ENCODE data around the gene SMTN. TPM values are rescaled to one million over a fixed set of nuclear protein-coding genes. Genes with fewer than 3 reads are reported as not detected.
A peak's percentile ranks its signal among the peaks of the same experiment; 100 is the strongest.

SMTN gene
- total RNA-seq, 8 experiments from 2014 or later, result 3.2 to 16.9 (median 9.9) TPM

DNA sequence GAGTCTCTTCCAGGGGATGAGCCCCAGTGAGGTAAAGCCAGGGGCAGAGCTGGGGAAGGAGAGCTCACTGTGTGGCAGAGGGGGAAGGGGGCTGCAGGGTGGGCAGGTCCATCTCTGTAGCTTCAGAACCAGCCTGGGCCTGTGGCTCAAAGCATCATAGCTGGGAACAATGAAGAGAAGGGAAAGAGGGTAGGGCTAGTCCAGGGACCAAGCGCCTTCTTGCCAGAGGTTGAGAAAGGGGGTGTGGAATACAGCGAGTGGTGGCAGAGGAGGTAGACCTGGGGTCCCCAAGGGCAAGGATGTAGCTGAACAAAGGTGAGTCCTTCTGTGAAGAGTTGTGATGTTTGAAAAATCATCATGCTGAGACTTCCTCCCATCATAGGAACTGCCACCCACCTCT, 60.4 kb downstream of the SMTN start:
- no peak for ATAC-seq (replicated peaks in 6 of 8)
- no peaks in the 10 kb centered on the region for H3K4me1 ChIP-seq (replicated peaks in 1 of 2)
- 40 to 100% methylated on average over 1 of the region's 2 CpGs; no CpG with 5 or more reads in 8 of the 10 experiments for WGBS, 10 experiments
- H3K4me3 ChIP-seq, result no peak overlapping the region
- in situ Hi-C loops (cut with MboI; ENCODE audit: low pct_unique_long_range_greater_than_20kb in 2 of 9, low sequenced_read_pairs in 9 of 9, unreplicated experiment in 9 of 9), result loop anchor here in 1 of 9 experiments (25.0 kb wide), 1 partner anchor 96 kb away; no protein-coding TSS in a partner anchor
- H3K27ac ChIP-seq, result no peak overlapping the region

DNA sequence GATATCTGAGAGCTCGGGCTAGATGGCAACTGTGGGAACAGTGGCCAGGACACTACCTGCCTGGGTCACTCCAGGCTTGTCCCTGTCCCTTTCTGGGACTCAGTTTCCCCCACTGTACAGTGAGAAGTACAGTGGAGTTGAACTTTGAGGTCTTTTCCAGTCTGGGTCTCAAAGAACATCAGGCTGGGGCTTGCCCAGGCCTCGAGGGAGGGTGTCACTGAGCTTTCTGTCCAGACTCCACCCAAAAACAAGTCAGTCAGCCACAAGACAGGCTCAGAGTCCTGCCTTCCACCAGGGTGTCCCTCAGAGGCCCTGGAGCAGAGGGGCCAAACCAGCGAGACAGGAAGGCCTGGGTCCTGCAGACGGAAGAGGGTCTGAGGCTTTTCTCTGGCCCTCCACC, 61.2 kb downstream of the SMTN start:
- in situ Hi-C loops (cut with MboI; ENCODE audit: low pct_unique_long_range_greater_than_20kb in 2 of 9, low sequenced_read_pairs in 9 of 9, unreplicated experiment in 9 of 9), result loop anchor here in 1 of 9 experiments (25.0 kb wide), 1 partner anchor 95 kb away; no protein-coding TSS in a partner anchor
- peak in 2 of 8 experiments; percentile 74 to 75 for ATAC-seq (replicated peaks in 6 of 8)
- WGBS, 10 experiments, result 40 to 100% methylated on average over 1 of the region's 4 CpGs; no CpG with 5 or more reads in 8 of the 10 experiments
- Histone ChIP-seq H3K4me3 (no peak overlapping the region), H3K4me1 (replicated peaks in 1 of 2) (no peaks in the 10 kb centered on the region), H3K27ac (no peak overlapping the region)

DNA sequence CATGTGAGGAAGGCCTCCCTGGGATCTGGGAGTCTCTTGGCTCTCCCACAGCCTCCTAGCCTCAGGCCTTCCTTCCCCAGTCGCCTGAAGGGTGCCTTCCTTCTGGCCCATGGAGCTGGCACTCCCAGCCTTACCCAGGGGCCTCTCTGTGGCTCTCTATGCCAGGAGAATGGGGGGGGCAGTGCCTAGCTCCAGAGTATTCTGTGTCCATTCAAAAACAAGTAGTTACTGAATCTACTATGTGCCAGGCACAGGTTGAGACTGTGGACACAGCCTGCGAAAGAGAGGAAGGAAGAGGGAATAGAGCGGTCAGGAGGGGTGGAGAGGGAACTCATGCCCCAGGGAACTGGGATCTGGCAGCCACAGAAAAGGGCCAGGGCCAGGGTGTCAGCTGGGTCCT, 61.9 kb downstream of the SMTN start:
- no peak for ATAC-seq (replicated peaks in 6 of 8)
- H3K4me3 ChIP-seq, result no peak overlapping the region
- H3K4me1 ChIP-seq (replicated peaks in 1 of 2), result no peaks in the 10 kb centered on the region
- WGBS, 10 experiments, result 47 to 100% (median 93%) methylated on average over 1 to 3 of the region's 3 CpGs; no CpG with 5 or more reads in 2 of the 10 experiments
- in situ Hi-C loops (cut with MboI; ENCODE audit: low pct_unique_long_range_greater_than_20kb in 2 of 9, low sequenced_read_pairs in 9 of 9, unreplicated experiment in 9 of 9), result loop anchor here in 1 of 9 experiments (25.0 kb wide), 1 partner anchor 94 kb away; no protein-coding TSS in a partner anchor
- H3K27ac ChIP-seq, result no peak overlapping the region

DNA sequence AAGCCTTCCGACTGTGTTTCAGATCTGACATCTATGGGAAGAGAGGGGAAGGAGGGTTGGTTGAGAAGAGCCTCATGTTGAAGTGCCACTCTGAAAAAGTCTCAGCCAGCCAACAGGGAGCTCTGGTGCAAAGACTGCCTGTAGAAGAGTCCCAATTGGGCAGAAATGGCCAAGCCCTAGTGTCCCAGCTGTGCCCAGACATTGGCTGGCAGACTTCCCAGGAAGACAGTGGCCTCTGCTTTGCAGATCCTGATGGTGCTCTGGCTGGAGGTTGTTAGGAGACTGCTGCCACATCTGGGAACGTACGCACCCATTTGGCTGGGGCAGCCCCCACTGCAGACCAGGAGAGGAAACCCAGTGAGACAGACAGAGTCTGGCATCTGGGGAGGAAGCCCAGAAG, 62.4 kb downstream of the SMTN start:
- WGBS, 10 experiments, result 25 to 90% (median 83%) methylated on average over 1 to 3 of the region's 3 CpGs; no CpG with 5 or more reads in 5 of the 10 experiments
- Histone ChIP-seq H3K4me3 (no peak overlapping the region), H3K27ac (no peak overlapping the region), H3K4me1 (replicated peaks in 1 of 2) (no peaks in the 10 kb centered on the region)
- no peak for ATAC-seq (replicated peaks in 6 of 8)
- in situ Hi-C loops (cut with MboI; ENCODE audit: low pct_unique_long_range_greater_than_20kb in 2 of 9, low sequenced_read_pairs in 9 of 9, unreplicated experiment in 9 of 9), result loop anchor here in 1 of 9 experiments (25.0 kb wide), 1 partner anchor 94 kb away; no protein-coding TSS in a partner anchor

DNA sequence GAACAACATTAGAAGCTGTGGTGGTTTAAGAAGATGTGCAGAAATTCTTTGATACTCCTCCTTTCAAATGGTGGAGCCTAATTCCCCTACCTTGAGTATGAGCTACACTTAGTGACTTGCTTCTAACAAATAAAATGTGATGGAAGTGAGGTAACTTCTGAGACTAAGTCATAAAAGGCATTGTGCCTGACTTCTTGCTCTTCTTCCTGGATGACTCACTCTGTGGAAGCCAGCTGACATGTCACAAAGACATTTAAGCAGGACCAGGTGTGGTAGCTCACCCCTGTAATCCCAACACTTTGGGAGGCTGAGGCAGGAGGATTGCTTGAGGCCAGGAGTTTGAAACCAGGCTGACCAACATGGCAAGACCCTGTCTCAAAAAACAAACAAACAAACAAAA, 63.1 kb downstream of the SMTN start:
- ATAC-seq (replicated peaks in 6 of 8), result no peak
- in situ Hi-C loops (cut with MboI; ENCODE audit: low pct_unique_long_range_greater_than_20kb in 2 of 9, low sequenced_read_pairs in 9 of 9, unreplicated experiment in 9 of 9), result loop anchor here in 1 of 9 experiments (25.0 kb wide), 1 partner anchor 93 kb away; no protein-coding TSS in a partner anchor
- Histone ChIP-seq H3K27ac (no peak overlapping the region), H3K4me3 (no peak overlapping the region), H3K4me1 (replicated peaks in 1 of 2) (no peaks in the 10 kb centered on the region)

DNA sequence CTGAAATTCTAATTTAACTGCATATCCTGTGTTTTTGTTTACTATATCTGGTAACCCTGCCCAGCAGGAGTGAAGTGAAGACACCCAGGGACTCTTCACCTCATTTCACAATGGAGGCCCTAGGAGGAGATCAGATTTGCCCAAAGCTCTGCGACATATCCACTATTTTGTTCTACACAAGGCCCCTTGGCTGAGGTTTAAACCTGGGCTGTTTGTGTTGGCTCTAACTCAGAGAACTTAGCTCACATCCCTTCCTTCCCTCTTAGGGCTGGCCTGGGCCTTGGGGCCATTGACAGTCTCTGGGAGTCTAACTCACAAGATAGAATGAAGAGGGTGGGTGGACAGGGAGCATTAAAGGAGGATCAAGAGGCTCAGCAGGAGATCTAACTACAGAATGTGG, 67.4 kb downstream of the SMTN start:
- in situ Hi-C loops (cut with MboI; ENCODE audit: low pct_unique_long_range_greater_than_20kb in 2 of 9, low sequenced_read_pairs in 9 of 9, unreplicated experiment in 9 of 9), result loop anchor here in 1 of 9 experiments (25.0 kb wide), 1 partner anchor 89 kb away; no protein-coding TSS in a partner anchor
- H3K27ac ChIP-seq, result no peak overlapping the region
- no peaks in the 10 kb centered on the region for H3K4me1 ChIP-seq (replicated peaks in 1 of 2)
- no peak overlapping the region for H3K4me3 ChIP-seq
- 100% methylated on average over 1 of the region's 1 CpG; no CpG with 5 or more reads in 6 of the 10 experiments for WGBS, 10 experiments
- ATAC-seq (replicated peaks in 6 of 8), result peak in 4 of 8 experiments; percentile 7 to 56 (median 30)

DNA sequence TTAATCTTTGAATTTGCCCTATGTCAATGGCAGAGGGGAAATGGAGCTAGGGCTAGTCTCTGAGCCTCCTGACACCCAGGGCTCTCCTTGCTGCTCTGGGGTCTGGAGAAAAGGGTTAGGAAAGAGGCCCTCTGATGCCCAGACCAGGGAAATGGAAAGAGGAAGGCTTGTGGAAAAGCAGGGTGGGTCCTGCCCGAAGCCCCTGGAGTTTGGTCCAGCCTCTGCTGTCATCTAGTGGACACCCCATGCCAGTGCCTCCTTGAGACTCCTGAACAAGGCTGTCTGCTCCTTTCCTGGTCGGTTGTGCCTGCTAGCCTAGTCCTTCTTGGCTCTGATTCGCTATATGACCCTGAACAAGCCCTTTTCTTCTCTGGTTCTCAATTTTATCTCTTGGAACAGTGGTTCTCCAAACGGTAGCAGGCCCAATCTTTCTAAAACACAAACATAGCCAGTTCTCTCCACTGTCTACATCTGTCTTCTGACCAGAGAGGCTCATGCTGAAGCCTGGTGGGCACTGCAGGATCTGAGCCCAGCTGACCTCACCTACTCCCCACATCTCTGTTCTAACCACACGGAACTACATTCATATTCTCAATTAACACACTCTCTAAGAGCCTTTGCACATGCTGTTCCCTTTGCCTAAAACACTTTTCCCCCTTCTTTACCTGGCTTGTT, 68.0 kb downstream of the SMTN start:
- WGBS, 10 experiments, result 0 to 20% (median 7%) methylated on average over 1 to 5 of the region's 5 CpGs; no CpG with 5 or more reads in 1 of the 10 experiments
- ATAC-seq (replicated peaks in 6 of 8), result peak; percentile 75 to 100 (median 95)
- Histone ChIP-seq H3K4me3 (no peak overlapping the region), H3K4me1 (replicated peaks in 1 of 2) (no peaks in the 10 kb centered on the region), H3K27ac (no peak overlapping the region)
- in situ Hi-C loops (cut with MboI; ENCODE audit: low pct_unique_long_range_greater_than_20kb in 2 of 9, low sequenced_read_pairs in 9 of 9, unreplicated experiment in 9 of 9), result loop anchor here in 1 of 9 experiments (25.0 kb wide), 1 partner anchor 88 kb away; no protein-coding TSS in a partner anchor

DNA sequence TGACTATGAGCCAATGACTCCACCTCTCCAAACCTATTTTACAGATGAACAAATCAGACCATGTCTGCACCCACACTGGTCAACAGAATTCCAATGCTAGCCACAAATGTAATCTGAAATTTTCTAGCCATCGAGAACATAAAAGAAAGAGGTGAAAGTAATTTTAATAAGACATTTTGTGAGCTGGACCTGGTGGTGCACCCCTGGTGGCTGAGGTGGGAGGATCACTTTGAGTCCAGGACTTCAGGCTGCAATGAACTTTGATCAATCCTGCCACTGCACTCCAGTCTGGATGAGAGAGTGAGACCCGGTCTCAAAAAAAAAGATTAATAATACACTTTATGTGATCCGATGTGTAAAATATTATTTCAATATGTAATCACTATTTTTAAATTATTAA, 69.5 kb downstream of the SMTN start:
- in situ Hi-C loops (cut with MboI; ENCODE audit: low pct_unique_long_range_greater_than_20kb in 2 of 9, low sequenced_read_pairs in 9 of 9, unreplicated experiment in 9 of 9), result no loop called here
- no peak for ATAC-seq (replicated peaks in 6 of 8)
- Histone ChIP-seq H3K4me1 (replicated peaks in 1 of 2) (no peaks in the 10 kb centered on the region), H3K4me3 (no peak overlapping the region), H3K27ac (no peak overlapping the region)
- WGBS, 10 experiments, result 0 to 81% (median 58%) methylated on average over 2 to 3 of the region's 3 CpGs

DNA sequence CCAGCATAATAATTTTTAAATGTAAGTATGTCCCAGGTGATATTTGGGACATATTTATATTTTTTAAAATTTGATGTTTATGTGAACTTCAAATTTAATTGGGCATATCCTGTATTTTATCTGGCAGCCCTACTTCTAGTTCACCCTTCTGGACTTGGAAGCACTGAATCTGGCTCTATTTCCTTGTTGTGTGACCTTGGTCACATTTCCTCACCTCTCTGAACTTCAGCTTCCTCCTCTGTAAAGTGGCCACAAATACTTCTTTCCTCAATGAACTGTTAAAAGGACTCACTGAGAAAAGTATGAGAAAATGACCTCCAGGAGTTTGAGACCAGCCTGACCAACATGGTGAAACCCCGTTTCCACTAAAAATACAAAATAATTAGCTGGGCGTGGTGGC, 70.8 kb downstream of the SMTN start:
- Histone ChIP-seq H3K4me1 (replicated peaks in 1 of 2) (no peaks in the 10 kb centered on the region), H3K27ac (no peak overlapping the region), H3K4me3 (no peak overlapping the region)
- 0 to 100% (median 78%) methylated on average over 1 to 2 of the region's 2 CpGs; no CpG with 5 or more reads in 2 of the 10 experiments for WGBS, 10 experiments
- ATAC-seq (replicated peaks in 6 of 8), result no peak
- in situ Hi-C loops (cut with MboI; ENCODE audit: low pct_unique_long_range_greater_than_20kb in 2 of 9, low sequenced_read_pairs in 9 of 9, unreplicated experiment in 9 of 9), result no loop called here

DNA sequence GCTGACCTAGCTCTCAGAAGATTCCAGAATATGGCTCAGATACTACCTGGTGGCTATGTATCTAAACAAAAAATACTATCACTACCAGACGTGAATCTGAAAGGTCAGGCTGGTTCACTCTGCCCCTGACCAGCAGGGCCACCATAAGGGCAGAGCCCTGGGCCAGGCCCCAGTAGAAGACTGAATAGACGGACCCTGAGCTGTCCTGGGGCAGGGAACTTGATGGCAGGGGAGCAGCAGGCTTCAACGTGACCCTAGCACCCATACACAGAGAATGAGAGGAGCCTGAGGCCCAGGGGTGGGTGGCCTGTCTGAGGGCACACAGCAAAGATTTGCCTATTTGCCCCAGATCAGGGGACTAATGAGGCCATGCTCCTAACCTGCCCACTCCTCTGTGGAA, 72.2 kb downstream of the SMTN start:
- Histone ChIP-seq H3K4me3 (no peak overlapping the region), H3K27ac (no peak overlapping the region), H3K4me1 (replicated peaks in 1 of 2) (no peaks in the 10 kb centered on the region)
- in situ Hi-C loops (cut with MboI; ENCODE audit: low pct_unique_long_range_greater_than_20kb in 2 of 9, low sequenced_read_pairs in 9 of 9, unreplicated experiment in 9 of 9), result no loop called here
- ATAC-seq (replicated peaks in 6 of 8), result no peak
- WGBS, 10 experiments, result 0 to 57% (median 29%) methylated on average over 1 to 2 of the region's 3 CpGs; no CpG with 5 or more reads in 5 of the 10 experiments

Other genes starting within 250 kb of the SMTN start
- gene MORC2, start 112.5 kb upstream of the SMTN start, total RNA-seq, result 10 to 100 TPM; 17.5 to 38.5 (median 28.3) TPM
- gene TUG1, start 112.1 kb upstream of the SMTN start, total RNA-seq, result 10 to 100 TPM; 50.0 to 98.1 (median 76.4) TPM
- 100 to 1,000 TPM in 2 of 8 experiments, 10 to 100 TPM in 6; 17.1 to 366 (median 42.5) TPM for gene SELENOM, start 26.2 kb downstream of the SMTN start, total RNA-seq
- 1 to 10 TPM; 1.2 to 6.0 (median 3.6) TPM for gene INPP5J, start 41.6 kb downstream of the SMTN start, total RNA-seq
- gene PLA2G3, start 59.2 kb downstream of the SMTN start, total RNA-seq, result under 1 TPM; 0.05 to 0.90 (median 0.29) TPM
- 10 to 100 TPM; 15.9 to 34.7 (median 18.1) TPM for gene RNF185, start 78.9 kb downstream of the SMTN start, total RNA-seq
- gene LIMK2, start 131.0 kb downstream of the SMTN start, total RNA-seq, result 10 to 100 TPM; 10.1 to 58.5 (median 26.3) TPM
- 10 to 100 TPM in 1 of 8 experiments, 1 to 10 TPM in 7; 2.4 to 15.9 (median 5.6) TPM for gene PIK3IP1, start 211.2 kb downstream of the SMTN start, total RNA-seq

Measured in motor neuron (in vitro differentiated cells).